ENCODE data around the gene C18orf32.
"Not testable (repeated sequence)": the region's sequence is repeated elsewhere in the genome, so short reads cannot be mapped to it uniquely, and the experiment has no call there.

Gene C18orf32

DNA sequence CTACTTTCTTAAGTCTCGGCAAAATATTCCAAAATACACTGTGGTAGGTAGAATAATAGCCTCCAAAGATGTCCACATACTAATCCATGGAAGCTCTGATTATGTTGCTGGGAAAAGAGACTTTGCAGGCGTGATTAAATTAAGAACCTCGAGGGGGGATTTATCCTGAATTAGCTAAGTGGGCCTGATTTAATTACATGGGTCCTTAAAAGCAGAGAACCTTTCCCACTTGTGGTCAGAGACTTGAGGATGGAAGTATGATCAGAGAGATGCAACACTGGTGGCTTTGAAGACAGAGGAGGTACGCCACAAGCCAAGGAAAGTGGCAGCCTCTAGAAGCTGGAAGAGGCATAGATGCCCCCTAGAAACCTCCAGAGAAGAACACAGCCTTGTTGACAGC is 29.4 kb downstream of the C18orf32 start:
- Histone ChIP-seq H3K27ac (no peak overlapping the region), H3K4me1 (no peaks in the 10 kb centered on the region), H3K79me2 (peaks cover 6% of the 10 kb centered on the region), H3K4me3 (ENCODE audit: low read depth, low read length) (no peak overlapping the region), H2AFZ (no peak overlapping the region), H3K27me3 (ENCODE audit: control insufficient read depth, insufficient read depth, low read length) (no peaks in the 10 kb centered on the region), H3K9me3 (ENCODE audit: control insufficient read depth, low read length) (no peaks in the 10 kb centered on the region), H3K36me3 (ENCODE audit: control insufficient read depth, insufficient read depth, low read length) (no peaks in the 10 kb centered on the region), H3K9ac (no peak overlapping the region), H3K4me2 (ENCODE audit: low read length) (no peak overlapping the region)
- TF ChIP-seq, protein P1, sequence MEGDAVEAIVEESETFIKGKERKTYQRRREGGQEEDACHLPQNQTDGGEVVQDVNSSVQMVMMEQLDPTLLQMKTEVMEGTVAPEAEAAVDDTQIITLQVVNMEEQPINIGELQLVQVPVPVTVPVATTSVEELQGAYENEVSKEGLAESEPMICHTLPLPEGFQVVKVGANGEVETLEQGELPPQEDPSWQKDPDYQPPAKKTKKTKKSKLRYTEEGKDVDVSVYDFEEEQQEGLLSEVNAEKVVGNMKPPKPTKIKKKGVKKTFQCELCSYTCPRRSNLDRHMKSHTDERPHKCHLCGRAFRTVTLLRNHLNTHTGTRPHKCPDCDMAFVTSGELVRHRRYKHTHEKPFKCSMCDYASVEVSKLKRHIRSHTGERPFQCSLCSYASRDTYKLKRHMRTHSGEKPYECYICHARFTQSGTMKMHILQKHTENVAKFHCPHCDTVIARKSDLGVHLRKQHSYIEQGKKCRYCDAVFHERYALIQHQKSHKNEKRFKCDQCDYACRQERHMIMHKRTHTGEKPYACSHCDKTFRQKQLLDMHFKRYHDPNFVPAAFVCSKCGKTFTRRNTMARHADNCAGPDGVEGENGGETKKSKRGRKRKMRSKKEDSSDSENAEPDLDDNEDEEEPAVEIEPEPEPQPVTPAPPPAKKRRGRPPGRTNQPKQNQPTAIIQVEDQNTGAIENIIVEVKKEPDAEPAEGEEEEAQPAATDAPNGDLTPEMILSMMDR (IDR thresholded peaks at IDR 0.05): no peak

DNA sequence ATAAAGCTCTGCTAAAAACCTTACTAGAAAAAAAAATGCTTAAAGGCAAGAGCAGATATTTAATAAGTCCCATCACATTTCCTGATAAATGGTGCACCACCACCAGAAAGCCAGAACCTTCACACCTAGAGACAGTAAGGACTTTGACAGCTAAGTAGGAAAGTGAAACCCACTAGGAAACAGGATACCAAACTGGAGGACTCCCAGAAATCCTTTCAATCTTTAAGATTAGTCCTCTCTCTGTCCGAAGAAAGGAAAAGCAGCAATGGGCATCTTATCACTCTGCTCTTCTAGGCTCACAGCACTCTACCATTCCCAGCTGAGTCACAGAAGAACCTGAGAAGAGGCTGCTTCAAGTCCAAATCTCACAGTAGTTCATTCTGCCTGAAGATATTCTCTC is 30.2 kb downstream of the C18orf32 start:
- H3K27ac ChIP-seq: no peak overlapping the region
- no peaks in the 10 kb centered on the region for H3K4me1 ChIP-seq
- TF ChIP-seq, protein P1 (IDR thresholded peaks at IDR 0.05): no peak
- H3K4me3 ChIP-seq (ENCODE audit: low read depth, low read length): no peak overlapping the region
- H2AFZ ChIP-seq: no peak overlapping the region
- no peaks in the 10 kb centered on the region for H3K9me3 ChIP-seq (ENCODE audit: control insufficient read depth, low read length)
- no peaks in the 10 kb centered on the region for H3K27me3 ChIP-seq (ENCODE audit: control insufficient read depth, insufficient read depth, low read length)
- no peaks in the 10 kb centered on the region for H3K36me3 ChIP-seq (ENCODE audit: control insufficient read depth, insufficient read depth, low read length)
- no peak overlapping the region for H3K4me2 ChIP-seq (ENCODE audit: low read length)
- H3K79me2 ChIP-seq: peaks cover 10% of the 10 kb centered on the region
- H3K9ac ChIP-seq: no peak overlapping the region

DNA sequence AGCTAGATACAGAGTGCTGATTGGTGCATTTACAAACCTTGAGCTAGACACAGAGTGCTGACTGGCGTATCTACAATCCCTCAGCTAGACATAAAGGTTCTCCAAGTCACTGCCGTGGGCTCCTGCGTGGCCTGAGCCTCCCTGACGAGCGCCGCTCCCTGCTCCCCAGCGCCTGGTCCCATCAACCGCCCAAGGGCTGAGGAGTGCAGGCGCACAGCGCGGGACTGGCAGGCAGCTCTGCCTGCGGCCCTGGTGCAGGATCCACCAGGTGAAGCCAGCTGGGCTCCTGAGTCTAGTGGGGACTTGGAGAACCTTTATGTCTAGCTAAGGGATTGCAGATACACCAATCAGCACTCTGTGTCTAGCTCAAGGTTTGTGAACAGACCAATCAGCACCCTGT is 34.5 kb downstream of the C18orf32 start:
- H3K36me3 ChIP-seq (ENCODE audit: control insufficient read depth, insufficient read depth, low read length); H3K4me1 ChIP-seq; H3K4me3 ChIP-seq (ENCODE audit: low read depth, low read length); H3K9me3 ChIP-seq (ENCODE audit: control insufficient read depth, low read length); H2AFZ ChIP-seq; H3K27ac ChIP-seq; H3K4me2 ChIP-seq (ENCODE audit: low read length); H3K27me3 ChIP-seq (ENCODE audit: control insufficient read depth, insufficient read depth, low read length); H3K9ac ChIP-seq: not testable (repeated sequence)
- peaks cover 22% of the 10 kb centered on the region for H3K79me2 ChIP-seq

DNA sequence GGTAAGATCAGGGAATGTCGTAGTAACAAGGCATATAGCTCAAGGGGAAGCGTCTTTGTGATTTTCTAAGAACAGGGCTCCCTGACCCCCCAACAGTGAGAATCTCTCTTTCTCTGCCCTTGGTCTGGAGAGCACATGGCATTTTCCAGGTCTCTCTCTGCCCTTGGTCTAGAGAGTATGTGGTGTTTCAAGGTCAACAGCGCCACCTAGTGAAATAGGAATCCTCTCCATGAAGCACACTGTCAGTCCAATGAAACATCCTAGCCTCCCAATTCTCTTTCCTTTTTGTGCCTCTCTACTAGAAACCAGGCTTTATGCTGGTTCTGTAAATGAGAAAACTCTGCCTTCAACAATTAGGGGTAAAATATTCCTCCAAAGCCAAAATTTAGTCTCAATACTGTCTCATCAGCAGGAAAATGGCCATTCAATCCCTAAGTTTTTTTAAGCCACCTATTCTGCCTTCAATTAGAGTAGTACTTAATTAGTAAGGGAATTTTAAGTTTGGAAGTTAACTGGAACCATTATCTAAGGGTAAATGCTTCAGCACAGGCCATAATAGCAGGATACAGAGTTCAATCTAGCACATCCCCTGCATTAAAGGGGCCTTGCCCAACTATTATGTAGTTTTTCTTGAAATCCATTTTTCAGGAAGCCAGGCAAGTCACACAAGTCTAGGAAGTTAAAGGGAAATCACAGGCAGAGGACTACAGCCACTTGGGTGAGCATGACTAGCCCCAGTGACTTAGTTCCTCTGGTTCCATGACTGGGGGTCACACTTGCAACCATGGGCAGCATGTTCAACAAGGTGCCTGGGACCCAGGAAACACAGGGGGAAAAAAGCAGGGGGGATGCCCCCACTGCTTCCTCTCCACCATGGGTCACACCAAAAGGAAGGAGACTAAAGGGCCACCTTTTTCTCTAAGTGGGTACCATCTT is 39.0 kb downstream of the C18orf32 start:
- H3K36me3 ChIP-seq (ENCODE audit: control insufficient read depth, insufficient read depth, low read length): no peaks in the 10 kb centered on the region

DNA sequence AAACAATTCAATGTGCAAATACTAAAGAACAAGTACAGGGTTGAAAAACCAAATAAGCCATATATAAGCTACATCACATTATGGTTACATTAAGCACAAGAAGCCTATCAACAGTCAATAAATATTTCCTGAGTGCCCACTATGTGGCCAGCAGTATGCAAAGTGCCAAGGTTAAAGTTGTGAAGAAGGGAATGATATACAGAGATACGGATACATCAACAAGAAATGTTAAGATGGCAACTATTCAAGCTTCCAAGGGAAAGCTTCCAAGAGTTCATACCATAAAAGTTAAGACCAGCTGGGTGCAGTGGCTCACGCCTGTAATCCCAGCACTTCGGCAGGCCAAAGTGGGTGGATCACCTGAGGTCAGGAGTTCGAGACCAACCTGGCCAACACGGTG is 40.6 kb downstream of the C18orf32 start:
- Histone ChIP-seq H3K4me3 (ENCODE audit: low read depth, low read length) (no peak overlapping the region), H3K27ac (no peak overlapping the region), H3K9ac (no peak overlapping the region), H3K9me3 (ENCODE audit: control insufficient read depth, low read length) (no peaks in the 10 kb centered on the region), H3K79me2 (peaks cover 12% of the 10 kb centered on the region), H3K27me3 (ENCODE audit: control insufficient read depth, insufficient read depth, low read length) (no peaks in the 10 kb centered on the region), H2AFZ (no peak overlapping the region), H3K4me2 (ENCODE audit: low read length) (no peak overlapping the region), H3K4me1 (no peaks in the 10 kb centered on the region), H3K36me3 (ENCODE audit: control insufficient read depth, insufficient read depth, low read length) (no peaks in the 10 kb centered on the region)
- TF ChIP-seq, protein P1 (IDR thresholded peaks at IDR 0.05): no peak

More for the DNA sequence above, 39.0 kb downstream of the C18orf32 start:
- Histone ChIP-seq H3K9me3 (ENCODE audit: control insufficient read depth, low read length) (no peaks in the 10 kb centered on the region), H2AFZ (no peak overlapping the region), H3K27me3 (ENCODE audit: control insufficient read depth, insufficient read depth, low read length) (no peaks in the 10 kb centered on the region), H3K79me2 (peaks cover 20% of the 10 kb centered on the region), H3K27ac (no peak overlapping the region), H3K4me2 (ENCODE audit: low read length) (no peak overlapping the region), H3K4me1 (no peaks in the 10 kb centered on the region), H3K9ac (no peak overlapping the region), H3K4me3 (ENCODE audit: low read depth, low read length) (no peak overlapping the region)
- TF ChIP-seq, protein P1 (IDR thresholded peaks at IDR 0.05): peak; percentile 25
